NCI-H2227 (cell line): ENCODE results near the gene PRKX.
A peak's percentile ranks its signal among the peaks of the same experiment; 100 is the strongest.
"Not testable (repeated sequence)": the region's sequence is repeated elsewhere in the genome, so short reads cannot be mapped to it uniquely, and the experiment has no call there.

Source experiments
- DNase-seq: peaks from one replicate; lab custom pipeline; 2025; ENCODE audit not compliant: unreplicated experiment; lab: John Stamatoyannopoulos, UW

The PRKX gene

GRCh38 chrX:3712051-3712869 is 1.2 kb downstream of the PRKX start:
- DNase-seq = no peak

GRCh38 chrX:3711331-3711917 is 2.0 kb downstream of the PRKX start:
- no peak for DNase-seq

DNA sequence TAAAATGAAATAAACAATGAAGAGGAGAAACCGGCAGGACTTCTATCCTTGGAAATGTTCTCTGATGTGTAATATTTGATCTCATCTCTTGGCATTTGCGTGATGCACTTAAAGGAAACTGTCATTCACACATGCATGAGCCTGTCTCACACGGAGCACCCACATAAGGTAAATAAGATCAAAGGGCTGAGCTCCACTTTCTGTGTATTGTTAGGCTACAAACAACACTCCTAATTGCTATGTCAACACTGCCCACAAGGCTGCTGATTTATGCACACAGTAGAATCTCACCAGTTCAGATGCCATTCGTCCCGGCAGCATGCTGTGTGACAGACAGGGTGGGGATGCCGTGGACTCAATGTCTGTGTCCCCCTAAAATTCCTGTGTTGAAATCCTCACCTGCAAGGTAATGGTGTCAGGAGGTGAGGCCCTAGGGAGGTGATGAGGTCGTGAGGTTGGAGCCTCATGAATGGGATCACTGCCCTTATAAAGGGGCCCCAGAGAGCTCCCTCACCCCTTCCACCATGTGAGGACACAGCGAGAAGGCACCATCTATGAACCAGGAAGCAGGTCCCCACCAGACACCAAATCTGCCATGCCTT is 5.7 kb downstream of the PRKX start:
- not testable (repeated sequence) for DNase-seq

- no peak for DNase-seq
These were observed 7.0 kb downstream of the PRKX start for GRCh38 chrX:3706481-3706880.

- not testable (repeated sequence) for DNase-seq
These were observed 10.2 kb downstream of the PRKX start for GRCh38 chrX:3703251-3703650.

GRCh38 chrX:3702095-3702494 is 11.4 kb downstream of the PRKX start:
- not testable (repeated sequence) for DNase-seq

- not testable (repeated sequence) for DNase-seq
These were observed 12.0 kb downstream of the PRKX start for GRCh38 chrX:3701445-3701928.

- DNase-seq = no peak
These were observed 13.5 kb downstream of the PRKX start for GRCh38 chrX:3699821-3700381.

GRCh38 chrX:3697701-3698279 is 15.7 kb downstream of the PRKX start:
- peak; percentile 6 for DNase-seq

DNA sequence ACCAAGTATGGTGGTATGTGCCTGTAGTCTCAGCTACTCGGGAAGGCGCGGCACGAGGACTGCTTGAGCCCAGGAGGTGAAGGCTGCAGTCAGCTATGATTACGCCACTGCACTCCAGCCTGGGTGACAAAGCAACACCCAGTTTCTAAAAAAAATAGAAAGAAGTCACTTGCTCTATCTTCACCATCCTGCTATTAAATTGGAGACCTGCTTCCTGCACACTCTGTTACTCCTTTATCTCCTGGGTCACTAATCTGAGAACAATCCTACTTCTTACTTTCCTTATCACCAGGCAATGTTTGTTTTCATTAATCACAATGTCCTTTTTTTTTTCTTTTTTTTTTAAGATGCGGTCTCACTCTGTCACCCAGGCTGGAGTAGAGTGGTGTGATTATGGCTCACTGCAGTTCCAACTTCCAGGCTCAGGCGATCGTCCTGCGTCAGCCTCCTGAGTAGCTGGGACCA is 16.2 kb downstream of the PRKX start:
- no peak for DNase-seq

DNA sequence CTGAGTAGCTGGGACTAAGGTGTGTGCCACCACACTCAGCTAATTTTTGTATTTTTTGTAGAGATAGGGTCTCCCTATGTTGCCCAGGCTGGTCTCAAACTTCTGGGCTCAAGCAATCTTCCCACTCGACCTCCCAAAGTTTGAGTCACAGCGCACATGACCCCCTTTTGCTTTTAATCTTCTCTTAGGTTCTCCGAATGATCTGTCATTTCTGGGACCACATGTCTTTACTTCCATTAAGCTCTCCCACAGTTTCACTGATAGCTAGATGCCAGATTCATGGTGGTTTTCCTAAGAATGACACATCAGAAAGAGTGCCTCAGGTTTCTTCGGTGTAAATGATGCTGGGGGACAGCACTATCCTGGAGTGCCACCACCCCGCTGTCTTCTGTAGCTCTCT is 17.9 kb downstream of the PRKX start:
- no peak for DNase-seq

GRCh38 chrX:3690140-3690539 is 23.3 kb downstream of the PRKX start:
- DNase-seq = no peak

GRCh38 chrX:3683236-3683635 is 30.2 kb downstream of the PRKX start:
- DNase-seq = not testable (repeated sequence)

GRCh38 chrX:3680459-3680858 is 33.0 kb downstream of the PRKX start:
- no peak for DNase-seq

DNA sequence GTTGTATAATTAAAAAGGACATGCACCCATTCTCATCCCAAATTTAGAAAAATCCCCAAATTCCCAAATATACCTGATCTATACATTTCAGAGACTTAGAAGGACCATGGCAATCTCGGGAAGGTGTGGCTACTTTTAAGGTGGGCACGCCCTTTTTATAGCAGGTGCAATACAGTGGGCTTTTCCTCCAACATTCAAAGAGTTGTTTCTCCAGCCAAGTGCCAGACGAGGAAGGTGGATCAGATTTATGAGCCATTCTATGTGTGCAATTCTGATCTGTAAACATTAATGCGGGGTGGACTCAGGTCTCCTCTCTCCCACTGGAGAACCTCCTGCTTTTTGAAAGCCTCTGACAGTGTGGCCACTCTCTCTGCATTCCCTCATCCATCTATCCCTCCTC is 33.8 kb downstream of the PRKX start:
- DNase-seq = no peak

DNA sequence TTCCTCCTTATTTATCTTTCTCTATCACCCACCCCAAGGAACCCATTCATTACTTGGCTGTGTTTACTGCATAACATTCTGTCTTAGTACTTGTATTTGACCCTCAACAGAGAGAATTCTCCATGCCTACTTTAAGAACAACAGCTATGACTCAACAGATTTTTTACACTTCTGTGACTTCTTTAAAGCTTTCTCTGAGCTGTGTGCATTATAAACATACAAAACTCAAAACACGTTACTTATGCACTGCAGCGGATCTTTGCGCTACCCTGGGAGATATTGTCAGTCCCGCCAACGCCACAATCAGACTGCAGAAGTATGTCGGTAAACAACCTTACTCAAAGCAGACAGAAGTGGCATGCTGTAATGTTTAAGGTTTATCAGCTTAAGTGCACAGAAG is 35.1 kb downstream of the PRKX start:
- no peak for DNase-seq

- no peak for DNase-seq
These were observed 38.6 kb downstream of the PRKX start for GRCh38 chrX:3674881-3675280.

DNA sequence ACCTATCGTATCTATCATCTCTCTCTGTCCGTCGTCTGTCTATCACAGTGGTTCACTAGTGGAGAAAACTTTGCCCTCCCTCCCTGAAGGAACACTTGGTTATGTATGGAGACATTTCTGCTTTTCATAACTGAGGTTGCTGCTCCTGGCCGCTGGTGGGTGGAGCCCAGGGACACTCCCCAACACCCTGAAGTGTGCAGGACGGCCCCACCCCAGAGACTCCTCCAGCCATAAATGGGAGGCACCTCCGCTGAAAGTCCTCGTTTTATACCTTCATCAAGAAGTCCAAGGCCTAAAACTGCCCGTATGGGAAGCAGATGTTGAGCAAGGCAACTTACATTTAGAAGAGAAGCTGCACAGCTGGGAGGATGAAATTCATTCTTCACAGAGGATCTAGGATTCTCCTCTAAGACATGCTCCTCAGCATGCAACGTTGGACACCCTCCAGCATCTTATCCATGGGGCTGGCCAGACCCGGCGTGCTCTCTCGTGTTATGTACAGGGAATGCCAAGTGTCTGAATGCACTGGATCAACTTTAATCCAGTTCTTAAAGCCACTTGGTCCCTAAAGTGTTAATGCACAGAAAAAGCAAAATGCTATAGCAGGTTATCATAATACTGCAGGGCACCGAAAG is 43.5 kb downstream of the PRKX start:
- no peak for DNase-seq

DNA sequence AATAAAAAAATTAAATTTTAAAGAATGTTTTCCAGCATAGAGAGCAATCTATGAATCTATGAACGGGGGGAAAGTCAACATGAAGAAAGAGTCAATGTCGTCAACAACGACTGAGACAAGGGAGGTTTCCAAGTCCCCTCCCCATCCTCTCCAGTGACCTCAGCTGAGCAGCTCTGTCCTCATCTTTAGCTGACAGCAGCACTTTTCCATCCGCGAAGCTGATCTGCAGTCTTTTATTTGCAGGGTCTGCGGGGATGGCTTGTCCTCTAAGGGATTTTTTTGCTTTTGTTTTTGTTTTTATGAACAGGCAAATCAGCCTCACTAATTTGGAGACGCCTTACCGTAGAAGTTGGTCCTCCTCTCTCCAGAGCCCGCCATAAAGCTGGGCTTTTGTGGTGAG is 46.5 kb downstream of the PRKX start:
- DNase-seq = no peak

DNA sequence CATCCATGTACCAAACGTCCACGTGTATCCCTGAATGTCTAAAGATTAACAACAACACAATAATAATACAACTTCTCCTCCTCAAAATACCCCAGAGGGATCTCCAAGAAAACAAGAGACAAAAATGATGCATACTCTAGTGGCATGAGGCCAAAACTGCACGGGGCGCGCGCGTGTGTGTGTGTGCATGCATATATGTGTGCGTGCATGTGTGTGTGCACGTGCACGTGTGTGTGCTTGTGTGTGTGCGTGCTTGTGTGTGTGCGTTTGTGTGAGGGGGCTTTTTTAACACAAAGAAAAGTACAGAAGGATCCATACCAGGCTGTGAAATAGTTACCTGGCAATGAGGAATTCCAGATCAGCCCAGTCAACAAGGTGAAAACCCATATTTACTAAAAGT is 48.5 kb downstream of the PRKX start:
- DNase-seq = no peak
